HG02870 (cell line): ENCODE data around the gene HDAC10.

Source experiments
- ATAC-seq: cut with Tn5 transposase; IDR thresholded peaks from one replicate; pipeline ENCODE4 v1.9.1; 2021; ENCODE audit warnings: mild to moderate bottlenecking, moderate library complexity; ENCODE audit not compliant: unreplicated experiment

The HDAC10 gene

DNA sequence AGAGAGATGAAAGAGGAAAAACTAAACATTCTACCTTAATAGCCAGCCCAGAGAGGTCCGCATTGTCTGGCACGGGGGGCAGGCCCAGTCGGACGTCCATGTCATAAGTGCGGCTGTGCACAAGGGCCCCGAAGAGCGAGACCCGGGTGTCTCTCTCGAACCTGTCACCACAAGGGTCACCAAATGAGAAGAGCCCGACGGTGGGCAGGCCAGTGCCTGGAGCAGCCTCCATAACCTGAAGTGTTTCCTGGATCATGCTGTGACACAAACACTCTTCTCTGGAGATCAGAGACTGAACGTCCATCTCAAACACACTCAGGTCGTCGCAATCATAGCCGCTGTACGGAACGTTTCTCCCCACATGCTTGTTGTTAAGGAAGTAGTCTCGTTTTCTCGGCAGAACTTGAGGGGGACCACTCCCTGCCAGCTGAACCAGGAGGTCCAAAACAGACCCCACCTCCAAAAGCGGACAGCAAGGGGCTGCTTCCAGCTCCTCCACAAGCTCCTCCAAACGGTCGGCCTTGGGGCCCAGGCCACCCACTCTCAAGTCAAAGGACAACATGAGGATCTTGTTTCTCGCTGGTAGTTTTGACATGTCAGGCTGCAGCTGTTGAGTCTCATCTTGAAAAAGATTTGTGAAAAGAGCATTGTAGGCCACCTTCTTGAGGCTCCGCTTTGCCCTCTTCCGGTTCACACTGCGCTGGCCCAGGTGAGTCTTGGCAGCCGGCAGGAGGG lies 7.2 kb downstream of the HDAC10 start:
- no peak for ATAC-seq

DNA sequence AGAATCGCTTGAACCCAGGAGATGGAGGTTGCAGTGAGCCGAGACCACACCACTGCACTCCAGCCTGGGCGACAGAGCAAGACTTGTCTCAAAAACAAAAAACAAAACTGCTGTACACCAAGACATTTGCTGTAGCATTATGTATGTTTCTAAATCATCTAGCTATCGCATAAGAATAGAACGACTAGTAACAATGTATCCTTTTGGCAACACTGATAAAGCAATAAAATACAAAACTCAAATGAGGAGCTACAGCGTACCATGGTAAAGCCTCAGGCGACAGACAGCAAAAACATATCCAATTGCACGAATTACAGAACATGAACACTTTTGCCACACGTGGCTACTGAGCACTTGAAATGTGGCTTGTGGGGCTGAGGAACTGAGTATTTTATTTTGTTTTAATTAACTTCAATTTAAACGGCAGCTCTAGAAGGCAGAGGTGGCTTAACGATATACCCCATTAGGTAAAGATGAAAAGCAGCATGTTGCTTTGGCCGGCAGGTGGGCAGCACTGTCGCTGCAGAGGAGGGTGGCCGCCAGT lies 8.6 kb downstream of the HDAC10 start:
- ATAC-seq, result no peak

DNA sequence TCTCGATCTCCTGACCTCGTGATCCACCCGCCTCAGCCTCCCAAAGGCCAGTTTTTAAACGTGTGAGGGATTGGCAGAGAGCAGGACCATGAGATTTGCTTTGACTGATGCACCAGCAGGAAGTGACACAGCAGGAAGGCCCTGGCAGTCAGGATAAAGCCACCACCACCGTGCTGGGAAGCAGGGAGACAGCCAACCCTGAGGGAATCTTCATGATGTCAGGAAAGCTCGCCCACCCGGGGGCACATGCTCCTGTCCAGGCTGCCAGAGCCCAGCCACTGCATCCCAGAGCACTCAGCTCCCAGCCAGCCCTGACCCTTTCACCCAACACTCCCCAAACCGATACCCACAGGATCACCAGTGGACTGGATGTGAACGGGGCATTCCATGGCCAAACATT lies 12.3 kb downstream of the HDAC10 start:
- no peak for ATAC-seq

DNA sequence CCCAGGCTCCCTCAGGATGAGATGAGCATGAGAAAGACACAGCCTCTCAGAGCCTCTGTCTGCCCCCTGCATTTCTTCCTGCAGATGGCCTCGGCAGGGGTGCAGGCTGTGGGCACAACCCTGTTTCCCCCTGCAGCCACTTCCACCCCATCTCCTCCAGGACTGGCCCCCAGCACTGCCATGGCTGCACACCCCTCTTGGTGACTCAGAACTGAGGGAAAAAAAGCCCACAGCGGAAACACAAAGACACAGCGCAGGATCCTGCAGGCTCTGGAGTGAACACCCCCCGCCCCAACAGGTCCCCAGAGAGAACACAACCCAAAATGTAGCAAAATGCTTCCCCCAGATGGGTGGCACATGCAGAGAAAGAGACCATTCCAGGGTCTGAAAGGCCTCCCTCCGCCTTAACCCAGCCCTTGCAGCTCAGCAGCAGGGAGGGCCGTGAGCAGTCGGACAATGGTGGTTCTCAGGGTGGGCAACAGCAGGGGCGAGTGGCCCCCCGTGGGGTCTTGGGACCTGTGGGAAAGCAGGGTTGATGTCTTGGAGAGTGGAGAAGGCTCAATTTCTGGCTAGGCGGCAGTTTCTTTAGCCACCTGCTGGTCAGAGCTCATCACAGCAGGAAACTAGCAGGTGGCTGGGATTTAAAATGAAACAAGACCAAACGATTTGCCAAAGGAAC lies 14.2 kb downstream of the HDAC10 start:
- no peak for ATAC-seq

DNA sequence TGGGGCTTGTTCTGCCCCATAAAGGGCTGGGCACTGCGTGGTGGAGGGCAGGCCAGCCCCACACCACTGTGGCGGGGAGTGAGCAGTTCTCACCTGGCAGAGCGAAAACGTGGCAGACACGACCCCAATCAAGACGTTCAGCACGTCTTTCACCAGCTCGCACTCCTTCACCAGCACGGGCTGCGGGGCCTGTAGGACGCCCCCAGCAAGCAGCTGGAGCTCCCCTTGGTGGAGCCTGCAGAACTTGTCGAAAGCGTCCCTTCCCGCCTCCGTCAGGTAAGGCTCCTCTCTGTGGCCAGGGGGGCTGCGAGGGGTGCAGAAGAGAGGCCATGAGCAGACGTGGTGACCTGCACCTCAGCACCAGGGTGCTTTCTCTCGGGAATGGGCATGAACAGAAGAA lies 17.8 kb downstream of the HDAC10 start:
- ATAC-seq, result no peak

DNA sequence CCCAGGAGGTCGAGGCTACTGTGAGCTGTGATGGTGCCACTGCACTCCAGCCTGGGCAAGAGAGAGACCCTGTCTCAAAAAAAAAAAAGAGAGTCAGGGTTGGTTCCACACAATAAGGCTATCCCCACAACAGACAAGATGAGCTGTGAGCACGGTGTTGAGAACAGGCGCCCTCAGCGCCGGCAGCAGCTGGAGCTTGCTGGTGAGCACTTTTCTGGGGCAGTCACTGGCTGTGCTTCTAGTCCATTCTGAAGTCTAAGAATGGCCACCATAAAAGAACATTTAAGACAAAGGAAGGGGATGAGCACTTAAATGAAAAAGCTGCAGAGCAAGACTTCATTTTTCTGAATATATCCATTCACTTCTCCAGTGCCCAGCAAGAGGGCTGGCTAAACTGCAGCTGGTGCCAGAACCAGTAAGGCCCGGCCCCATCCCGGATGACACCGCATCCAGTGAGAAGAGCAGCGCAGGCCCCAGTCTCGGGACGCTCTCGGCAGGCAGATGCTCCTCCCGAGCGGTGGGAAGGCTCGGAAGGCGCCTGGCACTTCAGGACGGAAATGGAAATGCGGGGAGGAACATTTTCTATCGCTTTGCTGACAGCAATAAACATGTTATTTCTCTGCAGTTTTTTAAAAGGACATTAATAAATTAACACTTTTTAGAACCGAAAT lies 18.4 kb downstream of the HDAC10 start:
- ATAC-seq, result no peak

DNA sequence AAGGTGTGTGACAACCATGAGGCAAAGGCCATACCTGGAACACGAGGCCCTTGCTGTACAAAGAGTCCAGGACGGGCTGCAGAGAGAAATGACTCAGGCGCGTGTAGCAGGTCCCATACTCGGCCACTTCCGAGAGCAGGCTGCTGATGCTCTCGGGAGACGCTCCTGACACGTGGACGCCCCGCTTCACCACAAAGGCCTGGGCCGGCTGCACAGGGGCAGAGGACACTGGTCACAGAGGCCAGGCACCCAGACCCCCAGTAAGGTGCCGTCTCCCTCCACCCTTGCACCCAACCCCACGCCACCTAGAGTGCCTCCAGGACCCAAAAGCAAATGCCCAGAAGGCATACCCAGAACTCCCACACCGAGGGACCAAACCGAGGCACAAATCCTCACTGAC lies 21.7 kb downstream of the HDAC10 start:
- no peak for ATAC-seq

DNA sequence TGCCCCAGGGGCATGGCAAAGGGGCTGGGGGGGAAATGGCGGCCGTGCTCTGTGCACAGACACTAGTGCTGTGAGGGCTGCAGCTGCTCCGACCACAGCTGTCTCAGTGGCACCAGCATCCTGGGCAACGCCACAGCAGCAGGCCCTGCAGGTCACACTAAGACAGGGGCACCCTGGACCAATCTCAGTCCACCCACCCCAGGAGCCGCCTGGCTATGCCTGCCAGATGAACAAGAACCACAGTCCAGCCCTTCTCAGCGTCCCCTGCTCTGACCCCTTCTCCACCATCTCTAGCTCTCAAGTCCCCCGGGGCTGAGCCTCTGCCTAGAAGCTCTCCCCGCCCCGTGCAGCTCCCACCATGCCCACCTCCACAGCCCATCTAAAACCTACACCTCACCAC lies 22.7 kb downstream of the HDAC10 start:
- ATAC-seq, result no peak

DNA sequence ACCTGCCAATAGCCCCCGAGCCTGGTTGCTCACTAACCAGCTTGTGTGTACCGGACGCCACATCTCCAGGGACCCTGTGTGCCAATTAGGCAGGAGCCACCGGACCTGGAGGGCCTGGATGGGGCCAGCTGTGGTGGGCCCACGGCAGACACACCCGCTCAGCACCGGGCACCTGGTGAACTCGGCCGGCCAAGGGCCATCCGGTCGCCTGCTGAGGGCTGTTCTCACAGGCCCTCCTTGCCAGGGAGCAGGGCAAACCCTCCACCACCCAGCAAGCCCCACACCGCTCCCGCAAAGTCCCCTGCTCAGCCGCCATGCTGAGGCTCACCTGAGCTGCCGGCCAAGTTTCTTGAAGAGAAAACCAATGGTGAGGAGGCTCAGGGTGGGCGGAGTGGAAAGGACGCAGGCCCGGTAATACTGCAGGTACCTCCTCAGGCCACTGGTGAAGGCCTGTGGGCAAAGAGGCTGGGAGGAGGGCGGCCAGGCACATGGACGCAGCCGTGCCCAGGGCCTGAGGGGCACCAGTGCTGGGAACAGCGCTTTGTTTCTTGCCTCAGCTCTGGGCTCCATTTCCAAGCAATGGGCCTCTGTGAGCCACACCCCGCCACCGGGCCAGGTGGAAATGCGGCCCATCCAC lies 23.4 kb downstream of the HDAC10 start:
- ATAC-seq, result no peak

DNA sequence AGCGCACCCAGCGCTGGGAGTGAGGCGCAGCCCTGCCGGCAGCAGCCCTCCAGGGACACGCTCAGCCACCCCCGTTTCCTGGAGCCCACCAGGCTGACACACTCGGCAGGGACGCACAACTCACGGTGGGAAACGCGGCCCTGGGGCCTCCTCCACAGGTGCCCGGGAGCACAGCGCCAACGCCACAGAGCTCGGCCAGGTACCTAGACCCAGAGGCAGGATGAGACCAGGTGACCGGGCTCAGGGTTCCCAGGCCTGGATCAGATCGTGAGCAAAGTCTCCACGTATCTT lies 24.2 kb downstream of the HDAC10 start:
- ATAC-seq, result no peak

DNA sequence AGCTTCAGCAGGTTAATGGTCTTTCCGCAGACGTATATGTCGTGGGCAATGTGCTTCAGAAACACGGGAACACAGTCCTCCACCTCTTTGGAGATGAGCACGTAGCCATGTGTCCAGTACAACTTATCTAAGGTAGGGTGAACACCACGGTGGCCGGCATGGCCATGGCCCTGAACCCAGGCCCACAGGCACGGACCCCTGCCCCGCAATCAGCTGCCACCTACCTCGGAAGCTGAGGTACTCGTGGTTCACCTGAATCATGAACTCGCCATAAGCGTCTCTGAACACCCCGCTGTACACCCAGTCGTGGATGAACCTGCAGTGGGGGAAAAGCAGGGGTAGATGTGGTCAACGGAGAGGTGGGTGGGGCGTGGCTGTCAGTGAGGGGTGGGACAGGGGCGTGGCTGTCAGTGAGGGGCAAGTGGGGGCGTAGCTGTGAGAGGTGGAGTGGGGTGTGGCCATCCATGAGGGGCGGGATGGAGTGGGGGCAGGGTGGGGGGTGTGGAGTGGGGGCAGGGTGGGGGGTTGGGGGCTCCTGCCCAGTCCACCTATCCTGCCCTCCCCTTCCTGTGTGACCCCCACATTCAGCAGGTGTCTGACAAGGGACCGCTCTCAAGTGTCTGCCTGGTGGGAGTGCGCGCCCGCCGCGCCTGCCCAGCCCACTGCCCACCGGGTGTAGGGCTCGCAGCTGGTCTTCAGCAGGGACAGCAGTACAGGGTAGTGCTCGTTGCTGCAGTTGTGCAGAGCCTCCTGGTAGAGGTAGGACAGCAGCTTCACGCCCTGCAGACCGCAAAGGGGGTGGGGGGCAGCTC lies 24.8 kb downstream of the HDAC10 start:
- no peak for ATAC-seq

DNA sequence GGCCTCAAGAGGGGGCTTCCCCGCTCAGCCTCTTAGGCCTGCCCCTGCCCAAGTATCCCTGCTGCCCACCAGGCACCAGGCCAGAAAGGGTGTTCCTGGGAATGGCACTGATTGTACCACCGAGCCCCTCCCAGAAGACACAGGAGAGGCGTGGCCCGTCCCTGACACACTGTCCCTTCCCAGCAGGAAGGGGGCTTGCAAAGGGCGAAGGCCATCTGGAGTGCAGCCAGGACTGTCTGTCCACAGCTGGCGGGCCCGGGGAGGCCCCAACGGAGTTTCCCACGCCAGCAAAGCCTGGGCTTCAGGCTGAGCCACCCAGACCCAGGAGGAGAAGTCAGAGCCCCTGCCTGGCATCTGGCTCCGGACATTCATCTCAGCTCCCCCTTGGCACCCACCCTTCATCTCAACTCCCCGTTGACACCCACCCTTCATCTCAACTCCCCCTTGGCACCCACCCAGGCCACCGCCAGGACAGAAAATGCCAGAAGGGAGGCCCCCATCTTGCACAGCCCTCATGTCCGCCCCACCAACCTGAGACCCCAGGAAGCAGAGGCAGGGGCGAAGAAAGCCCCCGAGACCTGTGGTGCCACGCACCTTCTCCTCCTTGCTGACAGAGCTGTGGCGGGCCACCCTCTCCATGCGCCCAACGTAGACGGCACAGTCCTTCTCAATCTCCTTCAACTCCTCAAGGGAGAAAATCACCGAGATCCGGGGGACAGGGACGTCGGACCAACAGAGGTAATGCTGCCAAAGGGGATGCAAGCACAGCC lies 25.7 kb downstream of the HDAC10 start:
- ATAC-seq, result no peak

DNA sequence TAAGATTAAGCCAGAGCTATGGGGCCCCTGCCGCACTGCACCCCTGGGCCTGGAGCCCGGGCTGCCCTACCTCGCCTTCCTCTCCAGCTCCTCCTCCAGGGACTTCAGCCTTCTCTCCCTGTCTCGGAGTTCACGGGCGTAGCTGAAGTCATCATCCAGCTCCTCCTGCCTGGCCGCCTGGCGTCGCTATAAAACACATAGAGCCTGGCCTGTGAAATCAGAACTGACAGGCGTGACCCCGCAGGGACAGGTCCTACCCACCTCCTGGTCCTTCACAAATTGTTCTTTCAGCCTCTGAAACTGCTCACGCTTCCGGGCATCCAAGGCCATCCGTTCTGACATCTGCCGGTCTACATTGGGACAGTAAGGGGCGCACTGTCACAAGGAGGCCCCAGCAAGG lies 27.0 kb downstream of the HDAC10 start:
- ATAC-seq, result no peak

DNA sequence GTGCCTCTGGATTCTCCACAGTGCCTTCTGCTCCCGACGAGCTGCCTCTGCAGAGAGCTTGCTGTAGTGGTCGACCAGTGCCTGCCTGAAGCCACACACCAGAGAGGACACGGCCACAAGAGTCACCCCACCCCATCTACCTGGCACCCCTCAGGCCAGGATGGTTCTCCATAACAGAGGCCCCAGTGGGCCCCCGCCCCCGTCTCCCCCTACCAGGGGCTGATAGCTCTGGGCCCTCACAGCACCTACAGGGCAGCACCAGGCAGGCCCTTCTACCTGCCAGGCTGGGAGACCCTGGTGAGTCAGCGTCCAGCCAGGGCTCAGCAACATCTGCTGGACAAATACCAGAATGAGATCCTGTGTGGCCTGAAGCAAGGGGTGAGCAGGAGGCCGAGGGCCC lies 28.6 kb downstream of the HDAC10 start:
- ATAC-seq, result no peak

DNA sequence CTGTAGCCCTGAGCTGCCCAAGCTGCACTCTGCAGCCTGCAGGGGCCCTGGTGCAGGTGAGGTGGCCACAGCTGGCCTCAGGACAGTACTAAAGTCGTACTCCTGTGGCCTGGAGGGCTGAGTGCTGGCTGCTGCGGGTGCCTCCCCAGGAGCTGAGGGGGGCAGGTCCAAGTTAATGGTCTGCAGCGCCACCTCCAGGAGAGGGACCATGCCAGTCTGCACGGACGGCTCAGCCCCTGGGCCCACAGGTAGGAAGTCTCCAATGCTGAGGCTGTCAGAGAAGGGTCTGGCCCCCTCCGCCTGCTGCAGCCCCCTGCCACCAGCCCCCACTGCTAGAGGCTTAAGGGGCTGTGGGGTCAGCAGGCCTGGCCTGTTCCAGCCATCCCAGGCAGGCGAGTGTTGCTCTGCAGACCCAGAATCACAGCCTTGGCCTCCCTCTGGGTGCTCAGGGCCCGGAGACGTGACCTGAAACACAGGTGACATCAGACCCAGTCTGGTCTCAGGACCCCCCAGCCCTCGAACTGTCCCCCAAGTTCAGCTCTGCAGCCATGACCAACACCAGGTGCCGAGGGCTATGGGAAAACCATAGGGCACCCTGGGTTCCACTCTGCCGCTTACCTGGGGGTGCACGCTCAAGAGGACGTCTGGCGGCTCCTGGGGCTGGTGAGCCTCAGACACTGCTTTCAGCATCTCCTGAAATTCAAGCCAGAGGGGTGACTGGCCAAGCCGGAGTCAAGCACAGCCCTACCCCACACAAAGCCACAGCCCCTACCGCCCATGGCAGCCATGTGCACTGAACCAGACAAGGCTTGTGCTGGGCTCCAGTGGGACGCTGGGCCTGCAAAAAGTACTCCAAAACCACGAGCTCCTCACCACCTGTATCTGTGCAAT lies 29.4 kb downstream of the HDAC10 start:
- no peak for ATAC-seq

DNA sequence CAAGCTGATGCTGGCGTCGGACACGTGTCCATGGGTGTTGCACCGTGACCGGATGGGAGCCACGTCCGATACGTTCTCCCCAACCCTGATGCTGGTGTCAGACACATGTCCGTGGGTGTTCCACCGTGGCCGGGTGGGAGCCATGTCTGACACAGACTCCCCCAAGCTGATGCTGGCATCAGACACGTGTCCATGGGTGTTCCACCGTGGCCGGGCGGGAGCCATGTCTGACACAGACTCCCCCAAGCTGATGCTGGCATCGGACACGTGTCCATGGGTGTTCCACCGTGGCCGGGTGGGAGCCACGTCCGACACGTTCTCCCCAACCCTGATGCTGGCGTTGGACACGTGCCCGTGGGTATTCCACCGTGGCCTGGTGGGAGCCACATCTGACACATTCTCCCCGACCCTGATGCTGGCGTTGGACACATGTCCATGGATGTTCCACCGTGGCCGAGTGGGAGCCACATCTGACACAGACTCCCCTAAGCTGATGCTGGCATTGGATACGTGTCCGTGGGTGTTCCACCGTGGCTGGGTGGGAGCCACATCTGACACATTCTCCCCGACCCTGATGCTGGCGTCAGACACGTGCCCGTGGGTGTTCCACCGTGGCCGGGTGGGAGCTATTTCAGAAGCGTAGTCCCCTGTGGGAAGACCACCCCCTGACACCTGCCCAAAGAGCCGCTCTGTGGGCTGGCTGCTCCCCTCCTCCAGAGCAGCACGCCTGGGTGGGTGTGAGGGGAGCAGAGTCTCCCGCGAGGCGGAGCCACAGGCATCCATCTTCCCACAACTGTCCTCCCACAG lies 30.3 kb downstream of the HDAC10 start:
- no peak for ATAC-seq

DNA sequence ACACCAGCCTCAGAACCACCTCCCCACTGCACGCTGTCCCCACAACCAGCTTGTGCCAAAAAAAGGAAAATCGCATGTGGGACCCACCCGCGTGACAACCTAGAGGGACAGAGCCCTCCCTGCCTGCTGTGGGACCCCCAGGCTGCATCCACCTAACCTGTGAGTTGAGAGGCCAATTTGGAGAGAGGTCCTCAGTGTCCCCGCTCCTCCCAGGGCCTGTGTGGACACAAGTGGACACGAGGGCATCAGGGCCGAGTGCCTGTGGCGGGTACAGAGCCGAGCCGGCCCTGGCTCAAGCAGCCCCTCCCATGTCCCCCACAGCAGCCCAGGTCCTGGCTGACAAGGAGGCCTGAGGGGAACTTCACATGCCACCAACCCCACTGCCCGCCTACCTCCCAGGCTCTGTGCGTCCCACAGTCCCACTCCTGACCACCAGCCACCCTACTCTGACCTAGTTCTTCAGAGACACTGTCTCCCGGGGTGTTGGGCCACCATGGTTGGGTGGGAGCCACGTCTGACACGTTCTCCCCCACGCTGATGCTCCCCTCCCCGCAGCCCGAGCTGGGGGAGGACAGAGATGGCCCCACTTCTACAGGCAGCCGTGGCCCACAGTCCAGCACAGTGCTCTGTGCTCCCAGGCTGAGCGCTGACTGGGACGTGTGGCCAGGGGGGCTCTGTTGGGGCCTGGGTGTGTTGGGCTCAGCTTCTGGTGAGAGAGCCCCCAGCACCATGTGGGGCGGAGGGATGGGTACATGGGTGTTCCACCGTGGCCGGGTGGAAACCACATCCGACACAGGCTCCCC lies 31.1 kb downstream of the HDAC10 start:
- ATAC-seq, result no peak
